Activated naive CD4-positive, alpha-beta T cell treated with Interleukin-2 at 50 U/mL for 16 hours (primary cell): Measurements from ENCODE around the gene CCDC177.

Experiments
- DNase-seq: peaks from one replicate; pipeline ENCODE4 v3.0.0-alpha.2; 2020

CCDC177 gene

GRCh38 chr14:69574263-69574953 lies at the start of gene CCDC177:
CCDC177 (minus strand) TSS chr14:69574871; CDS start chr14:69573622, 1,249 bp downstream.
- peak; percentile 80 for DNase-seq

GRCh38 chr14:69624136-69624535 lies 49.5 kb upstream of the CCDC177 start:
- no peak for DNase-seq

GRCh38 chr14:69620981-69621380 lies 46.3 kb upstream of the CCDC177 start:
- DNase-seq = no peak

GRCh38 chr14:69620211-69620611 lies 45.5 kb upstream of the CCDC177 start:
- no peak for DNase-seq

GRCh38 chr14:69619012-69619411 lies 44.3 kb upstream of the CCDC177 start:
- DNase-seq = no peak

- DNase-seq = no peak
Observed at GRCh38 chr14:69617796-69618195, 43.1 kb upstream of the CCDC177 start.

GRCh38 chr14:69616408-69616773 lies 41.7 kb upstream of the CCDC177 start:
- DNase-seq = no peak

- peak; percentile 37 for DNase-seq
Observed at GRCh38 chr14:69615496-69616407, 41.1 kb upstream of the CCDC177 start.

- no peak for DNase-seq
Observed at GRCh38 chr14:69615121-69615495, 40.4 kb upstream of the CCDC177 start.

- no peak for DNase-seq
Observed at GRCh38 chr14:69614592-69614991, 39.9 kb upstream of the CCDC177 start.

- no peak for DNase-seq
Observed at GRCh38 chr14:69613312-69614073, 38.8 kb upstream of the CCDC177 start.

GRCh38 chr14:69612783-69613130 lies 38.1 kb upstream of the CCDC177 start:
- DNase-seq = no peak

GRCh38 chr14:69612014-69612782 lies 37.5 kb upstream of the CCDC177 start:
- DNase-seq = peak; percentile 57

GRCh38 chr14:69611172-69612013 lies 36.7 kb upstream of the CCDC177 start, which contains the start of gene SUSD6:
SUSD6 (plus strand) TSS chr14:69611596; CDS start chr14:69658593, 46,997 bp downstream.
- DNase-seq = peak; percentile 88

- no peak for DNase-seq
Observed at GRCh38 chr14:69610874-69611171, 36.2 kb upstream of the CCDC177 start.

GRCh38 chr14:69610020-69610873 lies 35.6 kb upstream of the CCDC177 start:
- no peak for DNase-seq

GRCh38 chr14:69606258-69607184 lies 31.9 kb upstream of the CCDC177 start:
- DNase-seq = no peak

- DNase-seq = no peak
Observed at GRCh38 chr14:69605738-69606137, 31.1 kb upstream of the CCDC177 start.

GRCh38 chr14:69600304-69600891 lies 25.7 kb upstream of the CCDC177 start:
- no peak for DNase-seq
